CD4-positive, alpha-beta T cell treated with Interferon gamma for 1 hour (primary cell): ENCODE results near the gene SMYD3.

Source experiments
- DNase-seq: peaks from one replicate; pipeline ENCODE4 v3.0.0-alpha.2; 2020

SMYD3 gene

DNA sequence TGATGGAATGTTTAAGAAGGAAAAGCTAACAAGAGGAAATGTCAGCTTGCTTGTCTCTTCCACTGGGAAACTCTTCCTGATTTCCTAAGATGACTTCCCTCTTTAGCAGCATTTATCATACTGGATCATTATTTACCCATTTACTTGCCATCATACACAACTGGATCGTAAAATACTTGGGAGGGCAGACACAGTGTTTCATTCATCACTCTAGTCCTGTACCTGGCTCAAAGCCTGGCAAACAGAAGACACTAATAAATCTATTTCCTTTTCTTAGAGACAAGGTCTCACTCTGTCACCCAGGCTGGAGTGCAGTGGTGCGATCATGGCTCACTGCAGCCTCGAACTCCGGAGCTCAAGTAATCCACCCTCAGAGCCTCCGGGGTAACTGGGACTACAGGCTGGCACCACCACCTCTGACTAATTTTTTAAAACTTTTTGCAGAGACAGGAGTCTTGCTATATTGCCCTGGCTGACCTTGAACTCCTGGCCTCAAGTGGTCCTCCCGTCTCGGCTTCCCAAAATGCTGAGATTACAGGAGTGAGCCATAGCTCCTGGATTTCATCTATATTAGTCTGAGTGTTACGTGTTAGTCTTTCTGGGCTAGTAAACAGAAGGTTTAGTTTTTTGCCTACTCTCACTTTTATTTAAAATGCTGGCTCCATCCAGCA, 574.6 kb downstream of the SMYD3 start:
- DNase-seq, result no peak

DNA sequence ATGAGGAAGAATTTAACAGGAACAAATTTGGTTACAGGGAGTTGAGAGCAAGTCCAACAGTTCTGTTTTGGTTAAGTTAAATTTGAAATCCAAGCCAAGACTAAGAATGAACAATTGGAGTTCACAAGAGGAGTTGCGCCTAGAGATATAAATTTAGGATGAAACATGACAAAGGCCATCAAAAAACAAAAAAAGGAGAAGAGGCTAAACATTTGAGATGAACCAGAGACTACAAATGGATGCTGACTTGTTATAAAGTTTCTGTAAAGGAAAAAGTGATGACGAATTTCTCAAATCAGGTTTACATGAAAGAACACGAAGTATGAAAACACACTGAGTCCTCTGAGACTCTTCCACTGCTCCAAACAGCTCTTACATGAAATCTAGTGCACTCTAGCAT, 575.6 kb downstream of the SMYD3 start:
- DNase-seq, result no peak

DNA sequence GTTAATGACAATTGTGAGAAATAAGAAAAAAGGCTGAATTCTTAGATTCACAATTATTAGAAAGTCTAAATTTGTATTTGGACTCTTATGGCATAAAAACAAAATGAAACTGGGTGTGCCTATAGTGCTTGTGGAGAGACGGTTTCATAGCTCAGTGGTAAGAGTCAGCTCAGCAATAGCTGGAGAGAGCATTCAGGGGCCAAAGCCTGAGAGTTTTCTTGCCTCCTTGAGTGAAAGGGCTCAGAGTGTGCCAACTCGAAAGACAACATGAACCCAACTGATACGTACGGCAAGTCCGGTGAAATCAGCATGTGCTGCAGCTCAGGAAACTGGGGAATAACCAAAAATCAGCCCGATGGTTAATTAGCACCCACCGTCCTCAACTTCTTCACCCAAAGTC, 577.9 kb downstream of the SMYD3 start:
- no peak for DNase-seq

DNA sequence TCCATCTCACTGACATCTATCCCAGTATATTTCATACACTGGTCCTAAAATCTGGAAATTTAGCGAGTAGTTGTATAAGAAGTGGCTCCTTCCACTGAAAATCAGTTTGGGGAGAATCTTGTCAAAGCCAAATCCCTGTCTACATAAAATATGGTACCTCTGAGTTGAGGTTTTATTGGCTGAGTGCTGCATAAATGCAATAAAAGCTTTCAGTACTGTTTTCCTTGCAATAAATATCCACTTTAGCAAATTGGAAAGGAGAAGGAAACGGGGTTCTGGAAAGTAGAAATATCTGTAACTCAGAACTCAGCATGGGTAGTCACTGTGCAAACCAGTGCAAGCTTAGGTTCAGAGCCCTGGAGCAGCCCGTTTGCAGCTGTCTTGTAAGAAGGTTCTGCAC, 580.2 kb downstream of the SMYD3 start:
- DNase-seq, result no peak

DNA sequence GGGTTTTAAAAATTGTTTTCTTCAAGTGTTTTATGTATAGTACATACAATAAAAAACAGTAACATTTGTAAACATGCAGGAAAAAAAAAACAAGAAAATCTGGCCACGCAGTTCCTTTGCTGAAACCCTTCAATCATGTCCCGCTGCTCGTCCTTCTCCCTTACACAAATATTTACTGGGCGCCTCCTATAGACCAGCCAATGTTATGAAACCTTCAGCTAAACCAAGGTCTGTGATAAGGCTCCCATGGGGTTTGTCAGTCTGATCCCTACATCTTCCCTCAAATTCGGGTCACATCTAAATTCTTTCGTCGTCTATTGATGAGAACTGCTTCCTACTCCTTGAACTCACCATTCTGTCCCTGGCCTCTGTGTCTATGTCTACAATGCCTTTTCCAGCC, 583.9 kb downstream of the SMYD3 start:
- DNase-seq, result no peak

DNA sequence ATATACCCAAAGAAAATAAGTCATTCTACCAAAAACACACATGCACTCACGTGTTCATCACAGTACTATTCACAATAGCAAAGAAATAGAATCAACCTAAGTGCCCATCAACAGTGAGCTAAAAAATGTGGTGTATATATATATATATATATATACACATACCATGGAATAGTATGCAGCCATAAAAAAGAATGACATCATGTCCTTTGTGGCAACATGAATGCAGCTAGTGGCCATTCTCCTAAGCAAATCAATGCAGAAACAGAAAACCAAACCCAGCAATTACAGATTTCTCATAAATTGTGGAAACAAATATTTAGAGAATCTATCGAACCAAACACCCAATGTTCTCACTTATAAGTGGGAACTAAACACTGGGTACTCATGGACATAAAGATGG, 585.7 kb downstream of the SMYD3 start:
- DNase-seq, result no peak

DNA sequence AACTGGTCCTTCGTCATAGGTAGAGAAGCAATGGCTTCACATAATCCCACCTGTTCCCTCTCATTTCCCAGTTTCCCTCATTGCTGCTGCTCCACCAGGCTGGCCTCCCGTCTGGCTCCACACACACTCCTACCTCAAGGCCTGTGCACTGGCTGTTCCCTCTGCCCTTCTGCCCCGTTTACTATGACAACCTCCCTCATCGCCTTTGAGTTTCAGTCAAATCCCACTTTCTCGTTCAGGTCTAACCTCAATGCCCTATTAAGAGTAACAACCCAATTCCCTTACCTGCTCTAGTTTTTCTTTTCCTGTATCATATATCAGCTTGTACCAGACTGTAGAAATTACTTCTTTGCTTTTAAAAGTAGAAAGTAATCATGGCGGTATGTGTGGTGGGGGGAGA, 589.7 kb downstream of the SMYD3 start:
- DNase-seq, result no peak

DNA sequence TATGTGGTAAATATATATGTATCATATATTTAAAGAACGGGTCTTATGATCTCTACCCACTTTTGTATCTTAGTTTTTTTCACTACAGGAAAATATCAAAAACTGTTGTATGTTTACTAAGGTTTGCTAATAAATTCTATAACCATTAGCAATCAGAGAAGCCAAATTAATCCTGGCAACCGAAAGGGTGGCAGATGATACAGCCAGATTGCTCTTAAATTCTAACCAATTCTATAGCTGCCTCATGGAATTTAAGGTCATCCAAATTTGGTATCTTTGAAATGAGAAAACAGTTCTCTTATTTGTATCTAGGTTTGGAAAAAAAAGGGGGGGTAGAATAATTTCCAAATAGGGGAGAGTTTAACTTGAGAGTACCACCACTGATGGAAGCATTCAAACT, 591.2 kb downstream of the SMYD3 start:
- no peak for DNase-seq

DNA sequence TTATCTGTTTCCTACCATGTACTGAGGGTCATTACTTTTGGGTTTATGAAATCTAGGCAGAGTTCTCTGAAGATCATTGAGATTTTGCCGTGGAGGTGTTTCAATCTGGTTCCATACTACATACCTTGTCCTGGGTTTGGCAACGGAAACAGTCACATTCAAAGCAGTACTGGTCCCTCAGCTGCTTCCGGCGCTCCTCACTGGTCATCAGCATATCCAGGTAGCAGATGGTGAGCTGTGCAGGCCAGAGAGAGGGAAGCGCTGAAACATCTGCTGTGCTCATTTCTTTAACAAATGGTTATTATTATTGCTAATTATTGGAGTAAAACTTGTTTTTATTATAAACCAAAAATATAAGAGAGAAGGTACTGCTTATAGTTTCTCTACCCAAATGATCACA, 591.7 kb downstream of the SMYD3 start:
- DNase-seq, result no peak

DNA sequence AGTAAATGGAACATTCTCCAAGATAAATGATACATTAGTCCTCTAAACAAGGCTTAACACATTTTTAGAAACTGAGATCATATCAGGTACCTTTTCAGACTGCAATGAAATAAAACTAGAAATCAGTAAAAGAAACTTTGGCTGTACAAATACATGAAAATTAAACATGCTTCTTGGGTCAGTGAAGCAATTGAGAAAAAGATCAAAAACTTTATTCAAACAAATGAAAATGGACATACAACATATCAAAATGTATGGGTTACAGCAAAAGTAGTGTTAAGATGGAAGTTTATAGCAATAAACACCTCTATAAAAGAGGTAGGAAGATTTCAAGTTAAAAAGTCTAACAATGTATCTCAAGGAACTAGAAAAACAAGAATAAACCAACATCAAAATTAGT, 598.5 kb downstream of the SMYD3 start:
- no peak for DNase-seq

DNA sequence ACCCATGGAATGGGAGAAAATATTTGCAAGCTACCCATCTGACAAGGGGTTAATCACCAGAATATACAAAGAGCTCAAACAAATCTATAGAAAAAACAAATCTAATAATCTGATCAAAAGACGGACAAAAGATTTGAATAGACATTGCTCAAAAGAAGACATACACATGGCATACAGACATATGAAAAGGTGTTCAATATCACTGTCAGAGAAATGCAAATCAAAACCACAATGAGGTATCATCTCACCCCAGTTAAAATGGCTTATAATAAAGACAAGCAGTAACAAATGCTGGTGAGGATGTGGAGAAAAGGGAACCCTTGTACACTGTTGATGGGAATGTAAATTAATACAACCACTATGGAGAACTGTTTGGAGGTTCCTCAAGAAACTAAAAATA, 600.9 kb downstream of the SMYD3 start:
- DNase-seq, result no peak

DNA sequence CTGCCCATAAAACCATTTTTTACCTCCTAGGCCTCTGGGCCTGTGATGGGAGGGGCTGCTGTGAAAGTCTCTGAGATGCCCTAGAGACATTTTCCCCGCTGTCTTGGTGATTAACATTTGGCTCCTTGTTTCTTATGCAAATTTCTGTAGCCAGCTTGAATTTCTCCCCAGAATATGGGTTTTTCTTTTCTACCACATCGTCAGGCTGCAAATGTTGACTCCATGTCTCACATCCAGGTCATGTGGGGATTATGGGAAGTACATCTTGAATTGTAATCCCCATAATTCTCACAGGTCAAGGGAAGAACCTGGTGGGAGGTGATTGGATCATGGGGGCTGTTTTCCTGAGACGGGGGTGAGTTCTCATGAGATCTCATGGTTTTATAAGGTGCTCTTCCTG, 603.2 kb downstream of the SMYD3 start:
- DNase-seq, result no peak

DNA sequence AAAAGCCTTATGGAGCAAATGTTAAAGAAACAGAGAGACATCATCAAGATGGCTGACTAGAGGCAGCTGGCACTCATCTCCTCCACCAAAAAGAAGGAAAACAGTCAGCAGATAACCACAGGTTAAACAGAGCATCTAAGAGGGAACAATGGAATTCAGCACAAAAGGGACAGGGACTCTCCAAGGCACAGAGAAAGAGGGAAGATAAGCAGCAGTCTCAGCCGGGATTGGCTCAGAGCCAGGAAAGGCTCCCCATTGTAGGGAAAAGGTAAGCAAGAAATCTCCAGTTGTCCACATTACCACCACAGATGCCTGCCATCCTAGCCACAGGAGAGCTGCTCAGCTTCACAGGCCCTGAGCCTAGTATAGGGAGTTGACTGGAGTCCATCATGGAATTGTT, 605.5 kb downstream of the SMYD3 start:
- no peak for DNase-seq

DNA sequence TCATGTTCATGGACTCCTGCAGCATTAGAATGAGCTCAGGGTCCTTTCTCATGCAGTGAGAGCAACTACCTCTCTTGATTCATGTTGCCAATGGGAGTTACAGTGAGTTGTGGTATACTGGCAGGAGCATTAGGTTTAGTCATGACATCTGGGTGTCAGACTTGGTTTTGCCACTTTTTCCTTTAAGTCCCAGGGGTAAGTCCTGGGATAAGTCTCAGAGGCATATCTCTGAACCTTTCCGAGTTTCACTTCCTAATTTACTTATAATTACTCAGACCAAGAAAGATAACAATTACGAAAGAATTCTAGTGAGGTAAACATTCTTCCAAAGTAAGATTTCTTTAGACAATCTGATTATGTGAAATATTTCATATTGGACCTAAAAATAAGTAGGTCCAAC, 606.0 kb downstream of the SMYD3 start:
- DNase-seq, result no peak

DNA sequence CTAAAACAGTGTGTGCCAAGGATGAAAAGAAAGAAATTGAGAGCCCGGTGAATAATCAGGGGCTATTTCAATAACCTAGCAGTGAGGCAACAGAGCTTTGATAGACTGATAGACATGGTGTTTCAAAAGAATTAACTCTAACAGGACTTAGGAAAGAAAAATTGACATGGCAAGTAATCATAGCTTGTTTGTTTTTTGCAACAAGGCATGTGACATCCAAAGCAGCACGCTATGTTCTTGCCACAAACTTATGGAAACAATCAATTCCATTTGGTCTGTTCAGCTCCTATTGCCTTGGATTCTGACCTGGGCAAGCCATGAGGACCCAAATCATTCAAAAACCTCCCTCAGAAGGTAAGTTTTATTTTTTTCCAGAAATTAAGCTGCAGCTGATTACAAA, 608.5 kb downstream of the SMYD3 start:
- no peak for DNase-seq

DNA sequence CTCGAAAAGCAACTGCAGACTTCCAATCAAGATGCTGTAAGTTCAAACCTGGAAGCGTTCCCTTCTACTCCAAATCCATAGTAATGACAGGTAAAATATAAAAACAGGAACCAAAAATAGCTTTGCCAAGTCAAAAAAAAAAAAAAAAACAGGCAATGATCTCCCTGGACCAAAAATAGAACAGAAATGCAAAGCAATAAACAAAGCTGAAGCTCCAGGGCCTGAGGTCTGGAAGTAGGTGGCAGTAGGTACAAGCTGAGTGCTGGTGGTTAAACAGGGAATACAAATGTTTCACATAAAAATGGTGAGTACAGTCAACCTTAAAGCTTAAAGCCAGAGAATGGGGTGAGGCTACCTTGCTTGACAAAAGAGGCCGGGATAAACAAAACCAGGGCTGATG, 610.8 kb downstream of the SMYD3 start:
- no peak for DNase-seq

DNA sequence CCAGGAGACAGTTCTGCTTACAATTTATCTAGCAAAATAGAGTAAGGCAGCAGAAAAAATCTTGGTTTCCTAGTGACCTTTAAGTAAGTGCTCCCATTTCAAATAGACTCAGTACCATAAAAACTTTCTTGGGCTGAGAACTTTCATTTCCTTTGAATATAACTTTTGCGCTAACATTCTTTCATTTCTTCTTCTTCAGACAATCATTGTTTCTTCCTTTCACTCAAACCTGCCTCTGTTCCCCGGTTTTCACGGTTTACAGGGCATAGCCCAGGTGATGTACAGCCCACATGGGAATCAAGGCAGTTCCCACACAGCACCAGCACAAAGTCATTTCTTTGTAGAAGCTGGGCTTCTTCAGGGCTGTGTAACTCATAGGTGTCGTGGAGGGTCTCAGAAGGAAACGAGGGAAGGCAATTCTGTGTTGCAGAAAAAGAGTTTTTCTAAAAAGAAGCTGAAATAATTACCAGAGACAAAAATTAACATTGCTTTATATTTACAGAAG, 611.6 kb downstream of the SMYD3 start:
- DNase-seq, result no peak

DNA sequence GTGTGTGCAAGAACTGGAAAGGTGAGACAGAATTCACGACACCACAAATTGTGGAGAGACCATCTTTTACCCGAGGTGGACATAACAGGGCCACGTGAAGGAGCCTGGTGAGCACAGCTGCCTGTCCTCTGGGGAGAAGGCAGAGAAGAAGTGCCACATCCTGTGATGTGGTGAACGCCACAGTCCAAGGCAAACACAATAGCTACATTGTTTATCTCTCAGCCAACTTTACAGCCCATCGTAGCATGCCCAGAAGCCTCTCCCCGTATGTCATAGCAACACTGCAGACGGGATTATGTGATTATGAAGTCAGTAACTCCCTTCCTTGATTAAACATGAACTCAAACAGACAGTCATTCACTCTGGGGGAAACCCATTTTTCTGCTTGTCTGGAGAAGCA, 612.2 kb downstream of the SMYD3 start:
- no peak for DNase-seq

DNA sequence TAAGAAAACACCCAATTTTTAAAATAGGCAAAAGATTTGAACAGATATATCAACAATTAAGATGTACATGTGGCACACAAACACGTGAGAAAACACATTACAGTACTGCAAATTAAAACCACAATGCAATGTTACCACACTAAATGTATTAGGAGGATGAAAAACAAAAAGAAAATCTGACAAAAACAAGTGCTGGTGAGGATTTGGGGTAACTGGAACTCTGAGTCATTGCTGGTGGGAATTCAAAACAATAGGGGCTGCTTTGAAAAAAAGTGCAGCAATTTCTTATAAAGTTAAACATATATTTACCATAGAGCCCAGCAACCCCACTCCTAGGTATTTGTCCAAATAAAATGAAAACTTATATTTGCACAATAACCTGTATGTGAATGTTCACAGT, 614.1 kb downstream of the SMYD3 start:
- DNase-seq, result no peak

DNA sequence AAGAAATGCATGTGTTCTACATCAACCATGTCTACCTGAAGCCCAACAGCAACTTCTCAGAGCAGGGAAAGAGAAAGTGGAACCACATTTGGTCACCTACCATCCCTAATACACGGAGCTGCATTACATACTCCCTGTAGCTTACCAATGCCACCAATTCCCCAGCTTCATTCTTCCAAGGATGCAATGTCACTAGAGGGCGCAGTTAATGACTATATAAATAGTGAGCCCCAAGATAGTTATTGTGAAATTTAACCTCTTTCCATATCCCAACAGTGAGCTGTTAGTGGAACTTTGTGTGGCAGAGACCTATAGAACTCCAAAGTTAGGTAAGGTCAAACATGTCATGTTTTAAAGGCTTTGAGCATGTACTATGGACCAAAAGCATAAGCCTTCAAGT, 618.3 kb downstream of the SMYD3 start:
- DNase-seq, result no peak

DNA sequence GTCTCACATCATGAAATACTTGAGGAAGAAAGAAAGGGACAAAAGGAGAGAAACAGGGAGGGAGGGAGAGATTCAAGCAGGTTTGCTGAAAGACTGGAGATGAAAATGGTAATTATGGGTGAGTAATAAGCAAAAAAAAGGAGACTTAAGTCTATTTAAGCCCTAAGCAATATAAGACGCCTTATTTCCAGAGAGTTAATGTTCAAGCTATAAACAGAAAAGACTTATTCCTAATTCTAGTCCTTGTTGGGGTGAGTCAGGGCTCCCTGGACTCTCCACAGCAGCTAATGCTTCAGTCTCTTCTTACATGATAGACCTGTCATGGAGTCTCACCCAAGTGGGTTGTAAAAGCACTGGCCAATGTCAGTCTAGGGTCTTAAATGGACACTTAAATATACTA, 619.2 kb downstream of the SMYD3 start:
- no peak for DNase-seq

DNA sequence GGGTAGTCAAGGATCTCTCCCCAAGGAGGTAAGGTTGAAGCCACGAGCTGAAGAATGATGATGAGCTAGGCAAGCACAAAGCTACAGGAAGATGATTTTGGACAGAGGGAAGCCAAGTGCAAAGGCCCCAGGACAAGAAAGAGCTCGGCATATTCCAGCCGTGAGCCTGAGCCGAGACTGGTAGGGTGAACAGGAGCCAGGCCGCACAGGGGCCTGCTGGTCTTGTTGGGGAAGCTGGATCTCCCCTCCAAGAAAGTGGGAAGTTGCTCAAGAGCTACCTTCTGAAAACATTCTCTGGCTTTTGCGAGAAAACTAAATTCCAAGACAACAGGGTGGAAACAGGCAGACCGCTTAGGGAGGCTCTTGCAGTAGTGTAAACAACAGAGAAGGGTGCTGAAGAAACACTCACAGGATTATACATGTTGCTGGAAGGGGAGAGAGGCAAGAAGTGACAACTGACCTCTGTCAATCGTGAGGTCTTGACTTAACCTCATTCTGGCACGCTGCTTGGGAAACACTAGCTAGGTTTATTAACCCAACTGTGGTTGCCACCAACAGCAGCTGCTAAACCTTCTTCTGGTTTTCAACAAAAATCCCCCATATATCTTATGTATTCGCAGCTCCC, 625.2 kb downstream of the SMYD3 start:
- DNase-seq, result no peak

DNA sequence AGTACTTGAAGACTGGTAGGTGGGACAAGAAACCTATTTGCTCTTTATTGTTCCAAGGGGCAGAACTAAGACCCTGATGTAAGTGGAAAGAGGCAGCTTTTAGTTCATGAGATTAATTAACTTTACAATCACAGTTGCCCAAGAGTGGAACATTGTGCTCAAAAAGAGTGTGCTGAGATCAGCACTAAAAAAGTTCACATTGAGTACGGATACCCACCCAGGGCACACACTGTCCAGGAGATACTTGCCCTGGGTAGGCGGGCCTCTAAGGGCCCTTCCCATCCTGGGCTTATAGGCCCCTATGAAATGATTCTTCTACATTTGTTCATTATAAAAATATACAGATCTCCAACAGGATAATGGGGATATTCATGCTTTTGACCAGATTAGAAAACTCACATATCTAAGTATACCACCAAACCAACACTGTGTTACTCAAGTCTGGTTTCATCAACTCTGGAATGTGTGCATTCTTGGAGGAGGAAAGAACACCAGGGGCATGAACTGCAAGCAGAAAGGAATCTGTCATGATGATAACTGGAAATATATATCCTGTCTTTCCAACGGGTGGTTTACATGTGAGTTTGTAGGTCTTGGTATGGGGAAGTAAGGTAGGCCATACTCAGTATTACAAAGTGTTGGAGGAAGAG, 626.2 kb downstream of the SMYD3 start:
- DNase-seq, result no peak

DNA sequence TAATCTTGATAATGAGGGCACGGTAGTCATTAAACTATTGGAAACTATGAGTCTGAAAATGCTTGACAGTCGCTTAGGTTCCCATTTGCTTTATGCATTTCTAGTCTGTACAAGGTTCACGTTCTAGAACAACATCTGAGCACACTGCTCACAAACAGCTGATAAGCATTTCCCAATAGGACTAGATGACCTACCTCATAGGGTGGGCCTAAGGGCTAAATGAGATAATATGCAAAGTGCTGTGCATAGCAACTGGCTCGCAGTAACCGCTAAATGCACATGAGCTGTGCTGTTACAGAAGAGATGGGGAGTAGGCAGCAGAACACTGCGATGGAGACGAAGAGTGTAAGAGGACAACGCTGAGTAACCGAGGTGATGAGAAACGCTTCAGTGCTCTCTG, 628.0 kb downstream of the SMYD3 start:
- no peak for DNase-seq

DNA sequence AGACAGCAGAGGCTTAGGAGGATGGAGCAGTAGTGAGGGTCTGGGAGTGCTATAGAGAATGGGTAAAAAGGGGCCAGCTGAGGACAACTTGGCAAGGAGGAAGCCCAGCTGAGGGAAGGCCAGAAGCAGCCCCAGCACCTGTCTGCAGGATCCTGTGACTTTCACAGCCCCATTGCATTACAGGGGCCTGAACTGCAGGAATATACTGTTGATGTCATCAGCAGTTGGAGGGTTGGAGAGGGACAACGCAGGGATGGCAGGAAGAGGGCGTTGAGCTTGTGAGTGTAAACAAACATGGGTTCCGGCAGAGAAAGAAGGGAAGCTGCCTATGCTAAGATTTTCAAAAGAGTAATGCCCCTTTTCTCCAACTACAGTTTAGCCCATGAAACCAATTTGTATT, 628.5 kb downstream of the SMYD3 start:
- no peak for DNase-seq
